Kidney (tissue), 14 donors: ENCODE measurements around the gene USP25. TPM values are rescaled to one million over a fixed set of nuclear protein-coding genes. Genes with fewer than 3 reads are reported as not detected.

Experiments used
- DNase-seq, 5 donors: peaks; one replicate each; pipeline ENCODE4 v3.0.0-alpha.2; 2013 to 2020
- FAIRE-seq: peaks from 2 replicates; lab custom pipeline; 2012; peaks lifted over from hg19 to GRCh38; lab: Jason Lieb, UNC
- H3K27ac ChIP-seq, 2 donors: one replicate each; pipeline ENCODE4 v1.7.0; 2013; ENCODE audit warnings: low read depth in 2 of 2, low read length in 2 of 2, inconsistent platforms in 1 of 2
- H3K27me3 ChIP-seq: one replicate; pipeline ENCODE4 v1.7.1; 2013; ENCODE audit warnings: low read length, inconsistent platforms; ENCODE audit not compliant: control insufficient read depth, insufficient read depth
- H3K36me3 ChIP-seq, 3 donors: one replicate each; pipeline versions ENCODE4 v1.7.0 to v1.7.1; 2013; ENCODE audit warnings: low read length in 3 of 3, control low read depth in 1 of 3, inconsistent platforms in 1 of 3; ENCODE audit not compliant: insufficient read depth in 3 of 3, control insufficient read depth in 2 of 3
- H3K4me1 ChIP-seq, 3 donors: one replicate each; pipeline versions ENCODE4 v1.7.0 to v1.7.1; 2013; ENCODE audit warnings: low read length in 3 of 3, inconsistent platforms in 1 of 3, low read depth in 1 of 3; ENCODE audit not compliant: control insufficient read depth in 2 of 3, insufficient read depth in 2 of 3
- H3K4me3 ChIP-seq, 3 donors: one replicate each; pipeline versions ENCODE4 v1.7.0 to v1.8.1; 2013; ENCODE audit warnings: low read length in 3 of 3, control low read depth in 1 of 3, inconsistent platforms in 1 of 3
- H3K9ac ChIP-seq, 3 donors: one replicate each; pipeline versions ENCODE4 v1.7.0 to v1.7.1; 2013; ENCODE audit warnings: low read length in 3 of 3, control low read depth in 1 of 3, inconsistent platforms in 1 of 3
- H3K9me3 ChIP-seq, 3 donors: one replicate each; pipeline versions ENCODE4 v1.7.0 to v1.7.1; 2013; ENCODE audit warnings: low read length in 3 of 3, control low read depth in 1 of 3, inconsistent platforms in 1 of 3; ENCODE audit not compliant: control insufficient read depth in 2 of 3, insufficient read depth in 1 of 3
- intact Hi-C: fragments of 100-400 bp; cut with DNase I; formaldehyde crosslinking; loops from one replicate; pipeline ENCODE4 v1.11.1; 2022
- polyA plus RNA-seq: library from polyadenylated mRNA; stranded (reverse); fragments of 350-450 nt; fragmentation: Illumina TruSeq; extraction: RNeasy Lipid Tissue Mini Kit (QIAGEN cat#74804); gene quantifications from one replicate; pipeline ENCODE4 v1.2.3, GENCODE V29; 2014; ENCODE audit warnings: low read depth, low replicate concordance; ENCODE audit not compliant: insufficient read depth
- total RNA-seq: library from RNA; stranded (reverse); fragmentation: NEBNext Ultra II Directional; extraction: Animal tissue kit (Norgen Biotek cat#: 25700); gene quantifications from one replicate; pipeline ENCODE4 v1.2.1, GENCODE V29; 2021
- TF ChIP-seq, protein P1 (sequence below): IDR thresholded peaks from 3 replicates; pipeline ENCODE4 v1.5.1; 2012; ENCODE audit warnings: mild to moderate bottlenecking, moderate library complexity, borderline replicate concordance; ENCODE audit not compliant: insufficient read depth; ENCODE audit errors: extremely low read depth
- donor health status: control.
- donor health status: control.
- donor health status: control.
- donor health status: control.
- donor health status: control.
- donor health status: DM: yes; HTN: yes; CAD: no.
- donor health status: Normal renal cell carcinoma (clear cell type).

Gene USP25
- total and polyA plus RNA-seq, 2 donors from 2014 or later: 14.0 to 51.6 TPM

DNA sequence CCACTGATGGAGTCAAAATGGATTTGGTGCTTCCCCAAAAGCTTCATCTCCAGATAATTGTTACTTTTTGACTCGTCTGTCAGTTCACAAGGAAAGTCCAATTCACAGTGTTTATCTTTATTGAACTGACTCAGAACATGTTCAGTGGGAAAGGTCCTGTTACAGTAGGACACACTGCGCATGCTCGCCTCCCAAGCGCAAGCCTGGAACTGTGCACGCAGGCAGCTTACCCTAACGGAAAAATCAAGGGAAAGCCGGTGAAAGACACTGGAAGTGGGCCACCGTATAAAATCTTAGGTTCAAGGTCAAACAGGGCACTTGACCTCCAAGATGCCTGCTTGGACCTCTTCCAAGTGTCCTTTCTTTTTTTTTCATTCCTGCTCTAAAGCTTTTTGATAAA lies 174.6 kb downstream of the USP25 start:
- Histone ChIP-seq H3K27me3 (no peaks in the 10 kb centered on the region), H3K9me3 (peaks cover 0 to 16% (median 2%) of the 10 kb centered on the region in 3 donors), H3K4me3 (no peak overlapping the region), H3K4me1 (no peaks in the 10 kb centered on the region), H3K36me3 (no peaks in the 10 kb centered on the region), H3K9ac (no peak overlapping the region), H3K27ac (no peak overlapping the region)
- no peak for DNase-seq
- FAIRE-seq: no peak
- intact Hi-C loops: no loop called here
- TF ChIP-seq, protein P1, sequence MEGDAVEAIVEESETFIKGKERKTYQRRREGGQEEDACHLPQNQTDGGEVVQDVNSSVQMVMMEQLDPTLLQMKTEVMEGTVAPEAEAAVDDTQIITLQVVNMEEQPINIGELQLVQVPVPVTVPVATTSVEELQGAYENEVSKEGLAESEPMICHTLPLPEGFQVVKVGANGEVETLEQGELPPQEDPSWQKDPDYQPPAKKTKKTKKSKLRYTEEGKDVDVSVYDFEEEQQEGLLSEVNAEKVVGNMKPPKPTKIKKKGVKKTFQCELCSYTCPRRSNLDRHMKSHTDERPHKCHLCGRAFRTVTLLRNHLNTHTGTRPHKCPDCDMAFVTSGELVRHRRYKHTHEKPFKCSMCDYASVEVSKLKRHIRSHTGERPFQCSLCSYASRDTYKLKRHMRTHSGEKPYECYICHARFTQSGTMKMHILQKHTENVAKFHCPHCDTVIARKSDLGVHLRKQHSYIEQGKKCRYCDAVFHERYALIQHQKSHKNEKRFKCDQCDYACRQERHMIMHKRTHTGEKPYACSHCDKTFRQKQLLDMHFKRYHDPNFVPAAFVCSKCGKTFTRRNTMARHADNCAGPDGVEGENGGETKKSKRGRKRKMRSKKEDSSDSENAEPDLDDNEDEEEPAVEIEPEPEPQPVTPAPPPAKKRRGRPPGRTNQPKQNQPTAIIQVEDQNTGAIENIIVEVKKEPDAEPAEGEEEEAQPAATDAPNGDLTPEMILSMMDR: no peak

DNA sequence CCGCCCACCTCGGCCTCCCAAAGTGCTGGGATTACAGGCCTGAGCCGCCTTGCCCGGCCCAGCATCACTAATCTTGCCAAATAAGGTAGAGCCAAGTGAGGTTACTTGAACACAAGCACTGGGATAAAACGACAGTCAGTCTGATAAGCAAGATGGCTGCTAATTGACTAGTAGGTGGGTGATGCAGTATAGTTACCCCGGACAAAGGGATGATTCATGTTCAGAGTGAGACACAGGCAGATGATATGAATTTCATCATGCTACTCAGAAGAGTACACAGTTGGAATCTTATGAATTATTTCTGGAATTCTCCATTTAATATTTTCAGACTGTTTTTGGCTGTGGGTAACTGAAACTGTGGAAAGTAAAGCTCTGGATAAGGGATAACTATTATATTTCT lies 178.4 kb downstream of the USP25 start:
- no peak overlapping the region for H3K9ac ChIP-seq
- H3K4me3 ChIP-seq: no peak overlapping the region
- DNase-seq (no peak), FAIRE-seq (no peak)
- H3K4me1 ChIP-seq: no peaks in the 10 kb centered on the region
- intact Hi-C loops: no loop called here
- H3K27ac ChIP-seq: no peak overlapping the region
- H3K27me3 ChIP-seq: no peaks in the 10 kb centered on the region
- TF ChIP-seq, protein P1: no peak
- H3K9me3 ChIP-seq: peaks cover 0 to 6% (median 2%) of the 10 kb centered on the region in 3 donors
- no peaks in the 10 kb centered on the region for H3K36me3 ChIP-seq

DNA sequence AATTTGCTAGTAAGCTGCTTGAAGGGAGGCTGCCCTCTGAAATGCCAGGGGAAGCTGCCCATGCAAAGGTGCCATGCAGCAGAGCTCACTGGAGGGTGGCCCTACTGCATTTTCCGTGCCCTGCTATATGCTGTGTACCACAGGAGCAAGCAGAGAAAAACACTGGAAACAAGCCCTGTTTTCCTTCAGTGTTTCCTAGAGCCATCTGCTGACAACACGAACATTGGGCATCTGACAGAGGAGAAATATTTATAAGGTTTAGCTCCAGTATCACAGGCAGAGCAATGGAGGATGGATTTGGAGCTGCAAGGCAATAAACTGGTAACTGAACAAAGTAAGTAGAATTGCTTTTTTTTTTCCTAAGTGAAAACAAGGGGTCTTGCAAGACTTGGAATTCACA lies 198.4 kb downstream of the USP25 start:
- TF ChIP-seq, protein P1: no peak
- Histone ChIP-seq H3K27ac (no peak overlapping the region), H3K36me3 (no peaks in the 10 kb centered on the region), H3K27me3 (no peaks in the 10 kb centered on the region), H3K9ac (no peak overlapping the region), H3K4me3 (no peak overlapping the region), H3K4me1 (peaks cover 0 to 6% (median 0%) of the 10 kb centered on the region in 3 donors), H3K9me3 (no peaks in the 10 kb centered on the region)
- intact Hi-C loops: no loop called here
- no peak for FAIRE-seq
- no peak for DNase-seq
